ENCODE results near the gene SLC12A4. TPM values are rescaled to one million over a fixed set of nuclear protein-coding genes. Genes with fewer than 3 reads are reported as not detected.
A peak's percentile ranks its signal among the peaks of the same experiment; 100 is the strongest.
"Not testable (repeated sequence)": the region's sequence is repeated elsewhere in the genome, so short reads cannot be mapped to it uniquely, and the experiment has no call there.

Gene SLC12A4
- polyA plus RNA-seq, 12 donors: 28.2 to 51.5 (median 40.7) TPM; not detected in 1

DNA sequence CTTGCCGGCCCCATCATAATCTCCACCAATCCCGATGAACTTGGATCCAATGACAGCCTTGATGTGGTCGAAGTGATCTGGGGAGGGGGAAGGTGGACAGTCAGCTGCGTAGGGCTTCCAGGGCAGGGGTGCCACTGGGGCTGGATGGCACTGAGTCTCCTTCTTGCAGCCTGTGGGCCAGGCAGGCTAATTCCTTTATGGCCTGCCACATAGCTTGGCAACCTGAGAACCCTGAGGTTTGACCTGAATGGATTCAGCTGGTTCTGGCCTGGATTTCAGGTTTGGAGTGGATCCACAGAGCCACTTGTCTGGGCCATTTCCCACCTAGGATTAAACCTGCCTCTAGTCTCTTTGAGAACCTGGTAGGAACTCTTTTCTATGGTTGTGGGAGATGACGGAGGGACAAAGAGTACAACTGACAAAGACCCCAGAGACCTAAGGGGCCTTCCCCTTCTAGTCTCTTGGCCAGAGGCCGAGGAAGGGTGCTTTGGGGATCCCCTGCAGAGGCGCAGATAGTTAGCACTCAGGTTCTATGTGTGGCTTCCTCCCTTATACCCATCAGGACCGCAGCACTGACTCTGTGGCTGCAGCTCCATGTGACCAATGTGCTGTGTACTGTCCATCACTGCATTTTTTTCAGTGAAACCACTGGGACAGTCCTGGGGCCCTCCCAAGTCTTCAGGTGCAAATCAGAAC lies 21.0 kb upstream of the SLC12A4 start:
- no peak for DNase-seq

DNA sequence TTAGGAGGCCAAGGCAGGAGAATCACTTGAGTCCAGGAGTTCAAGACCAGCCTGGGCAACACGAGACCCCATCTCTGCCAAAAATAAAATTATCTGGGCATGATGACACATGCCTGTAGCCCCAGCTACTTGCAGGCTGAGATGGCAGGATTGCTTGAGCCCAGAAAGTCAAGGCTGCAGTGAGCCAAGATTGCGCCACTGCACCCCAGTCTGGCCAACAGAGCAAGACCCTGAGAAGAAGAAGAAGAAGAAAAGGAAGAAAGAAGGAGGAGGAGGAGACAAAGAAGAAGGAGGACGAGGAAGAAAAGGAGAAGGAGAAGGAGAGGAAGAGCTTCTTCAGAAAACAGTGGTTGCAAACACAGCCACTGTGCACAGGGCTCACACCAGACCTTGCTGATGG lies 20.2 kb upstream of the SLC12A4 start:
- no peak for DNase-seq

DNA sequence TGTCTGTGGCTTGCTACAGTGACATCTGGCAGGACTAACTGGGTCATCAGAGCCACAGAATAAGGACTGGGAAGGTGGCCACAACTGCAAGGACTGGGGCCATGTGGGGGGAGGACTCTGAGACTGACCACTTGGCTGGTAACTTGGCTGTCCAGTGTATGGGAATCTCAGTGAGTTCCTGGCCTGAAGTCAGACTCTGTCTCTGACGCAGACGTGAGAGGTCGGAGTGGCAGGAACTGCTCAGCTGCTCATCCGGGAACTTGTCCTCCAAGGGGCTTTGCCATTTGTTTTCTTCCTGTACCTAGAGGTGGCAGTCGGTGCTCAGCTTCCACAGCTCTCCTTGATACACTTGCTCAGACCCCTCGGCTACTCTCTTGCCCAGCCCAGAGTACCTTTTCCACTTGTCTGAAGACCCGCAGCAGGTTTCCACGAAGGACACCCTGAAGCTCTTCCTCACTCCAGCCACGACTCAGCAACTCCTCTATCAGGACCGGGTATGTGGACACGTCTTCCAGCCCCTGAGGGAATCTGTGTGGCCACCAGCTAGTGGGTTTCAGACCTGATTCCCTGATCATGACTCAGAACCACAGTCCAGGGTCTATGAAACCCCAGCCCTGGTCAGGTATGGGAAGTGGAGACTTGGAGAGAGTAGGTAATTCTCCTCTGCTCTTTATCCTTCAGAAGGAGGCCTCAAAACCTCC lies 19.2 kb upstream of the SLC12A4 start:
- DNase-seq: no peak

DNA sequence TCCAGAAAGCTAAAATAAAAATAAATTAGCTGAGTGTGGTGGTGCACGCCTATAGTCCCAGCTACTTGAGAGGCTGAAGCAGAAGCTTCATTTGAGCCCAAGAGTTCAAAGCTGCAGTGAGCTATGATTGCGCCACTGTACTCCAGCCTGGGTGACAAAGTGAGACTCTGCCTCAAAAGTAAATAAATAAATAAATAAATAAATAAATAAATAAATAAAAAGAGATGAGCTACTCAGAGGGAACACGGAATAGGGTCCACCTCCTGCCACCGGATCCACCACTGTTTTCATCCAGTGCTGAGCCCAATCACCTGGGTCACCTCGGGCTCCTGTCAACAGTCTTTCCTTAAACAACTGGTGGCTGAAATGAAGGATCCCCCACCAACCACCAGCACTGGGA lies 18.5 kb upstream of the SLC12A4 start:
- no peak for DNase-seq

DNA sequence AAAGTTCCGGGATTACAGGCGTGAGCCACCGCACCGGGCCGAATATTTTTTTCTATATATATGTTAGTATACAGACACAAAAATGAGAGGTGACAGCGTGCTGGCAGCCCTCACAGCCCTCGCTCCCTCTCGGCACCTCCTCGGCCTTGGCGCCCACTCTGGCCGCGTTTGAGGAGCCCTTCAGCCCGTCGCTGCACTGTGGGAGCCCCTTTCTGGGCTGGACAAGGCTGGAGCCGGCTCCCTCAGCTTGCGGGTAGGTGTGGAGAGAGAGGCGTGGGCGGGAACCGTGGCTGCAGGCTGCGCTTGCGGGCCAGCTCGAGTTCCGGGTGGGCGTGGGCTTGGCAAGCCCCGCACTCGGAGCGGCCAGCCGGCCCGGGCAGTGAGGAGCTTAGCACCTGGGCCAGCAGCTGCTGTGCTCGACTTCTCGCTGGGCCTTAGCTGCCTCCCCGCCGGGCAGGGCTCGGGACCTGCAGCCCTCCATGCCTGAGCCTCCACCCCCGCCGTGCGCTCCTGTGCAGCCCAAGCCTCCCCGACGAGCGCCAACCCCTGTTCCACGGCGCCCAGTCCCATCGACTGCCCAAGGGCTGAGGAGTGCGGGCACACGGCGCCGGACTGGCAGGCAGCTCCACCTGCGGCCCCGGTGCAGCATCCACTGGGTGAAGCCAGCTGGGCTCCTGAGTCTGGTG lies 13.7 kb upstream of the SLC12A4 start:
- no peak for DNase-seq

DNA sequence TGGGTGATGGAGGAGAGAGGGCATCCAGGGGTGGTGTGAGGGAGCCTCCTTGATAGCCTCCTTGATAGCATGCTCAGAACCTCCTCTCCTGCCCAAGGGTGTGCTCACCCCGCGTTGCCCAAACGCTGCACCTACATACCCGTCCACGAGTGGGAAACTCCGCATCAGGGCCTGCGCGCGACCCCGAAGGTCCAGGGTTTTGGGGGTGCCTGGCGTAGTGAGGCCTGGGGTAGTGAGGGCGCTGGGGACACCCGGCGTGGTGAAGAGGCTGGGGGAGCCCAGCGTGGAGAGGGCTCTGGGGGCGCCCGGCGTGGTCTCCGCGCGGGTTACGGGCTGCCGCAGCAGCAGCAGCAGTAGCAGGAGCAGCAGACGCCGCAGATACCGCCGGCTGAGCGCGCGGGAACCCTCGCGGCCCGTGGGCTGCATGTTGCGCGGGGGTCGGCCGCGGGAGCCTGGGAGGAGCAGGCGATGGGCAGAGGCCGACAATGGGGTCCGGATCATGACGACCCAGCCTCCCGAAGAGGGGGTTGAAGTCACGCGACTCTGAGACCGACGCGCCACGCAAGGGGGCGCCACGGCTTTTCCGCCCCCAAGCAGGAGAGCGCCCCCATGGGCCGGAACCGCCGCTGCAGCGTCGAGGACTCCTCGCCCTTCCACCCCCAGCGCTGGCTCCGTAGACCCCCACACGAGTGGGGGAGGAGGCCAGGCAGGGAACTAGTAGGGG lies 11.7 kb upstream of the SLC12A4 start, which contains the start of gene DPEP3:
TSS of gene DPEP3 (minus strand) at position 545 of the 724 bp plus-strand sequence. CDS start at position 426, 119 bp downstream.
- DNase-seq: no peak

DNA sequence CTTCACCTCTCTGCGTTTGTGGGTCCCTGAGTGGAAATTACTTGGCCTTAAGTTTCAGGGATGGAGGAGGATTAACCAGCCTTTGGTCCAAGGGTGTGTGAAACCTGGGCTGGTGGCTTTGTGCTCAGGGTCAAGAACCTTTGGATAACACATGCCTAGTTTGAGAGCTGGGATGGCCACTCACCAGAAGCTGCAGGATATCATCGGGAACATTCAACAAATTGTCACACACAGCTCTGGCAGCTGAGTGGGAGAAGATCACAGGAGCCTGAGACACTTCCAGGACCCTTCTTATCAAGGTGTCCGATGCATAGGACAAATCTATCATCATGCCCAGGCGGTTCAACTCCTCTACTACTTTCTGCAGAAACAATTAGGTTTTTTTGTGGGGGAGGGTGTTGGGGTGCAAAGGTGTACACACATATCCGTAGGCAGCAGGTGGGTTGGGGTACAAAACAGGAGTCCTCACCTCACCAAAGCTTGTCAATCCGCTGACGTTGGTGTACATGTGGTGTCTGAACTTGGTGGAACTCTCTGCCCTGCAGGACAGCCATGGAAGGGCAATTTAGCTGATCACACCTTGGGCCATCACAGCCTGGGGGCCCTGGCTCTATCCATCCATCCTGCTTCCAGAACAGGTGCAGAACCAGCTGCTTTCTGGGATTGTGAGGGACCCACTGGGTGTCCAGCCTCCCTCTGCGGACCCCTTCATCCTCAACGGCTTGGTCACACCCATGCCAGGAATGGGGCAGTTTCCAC lies 9.2 kb upstream of the SLC12A4 start:
- no peak for DNase-seq

- no peak for DNase-seq
Observed at GRCh38 chr16:67977005-67977404, 8.6 kb upstream of the SLC12A4 start.

GRCh38 chr16:67976205-67976604 lies 7.8 kb upstream of the SLC12A4 start:
- DNase-seq: no peak

- DNase-seq: no peak
Observed at GRCh38 chr16:67975321-67976105, 7.1 kb upstream of the SLC12A4 start.

DNA sequence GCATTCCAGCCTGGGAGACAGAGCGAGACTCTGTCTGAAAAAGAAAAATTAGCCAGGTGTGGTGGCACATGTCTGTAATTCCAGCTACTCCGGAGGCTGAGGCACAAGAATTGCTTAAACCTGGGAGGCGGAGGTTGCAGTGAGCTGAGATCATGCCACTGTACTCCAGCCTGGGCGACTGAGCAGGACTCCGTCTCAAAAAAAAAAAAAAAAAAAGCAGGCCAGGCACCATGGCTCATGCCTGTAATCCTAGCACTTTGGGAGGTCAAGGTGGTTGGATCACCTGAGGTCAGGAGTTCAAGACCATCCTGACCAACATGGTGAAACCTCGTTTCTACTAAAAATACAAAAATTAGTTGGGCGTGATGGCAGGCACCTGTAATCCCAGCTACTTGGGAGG lies 3.8 kb upstream of the SLC12A4 start:
- not testable (repeated sequence) for DNase-seq

DNA sequence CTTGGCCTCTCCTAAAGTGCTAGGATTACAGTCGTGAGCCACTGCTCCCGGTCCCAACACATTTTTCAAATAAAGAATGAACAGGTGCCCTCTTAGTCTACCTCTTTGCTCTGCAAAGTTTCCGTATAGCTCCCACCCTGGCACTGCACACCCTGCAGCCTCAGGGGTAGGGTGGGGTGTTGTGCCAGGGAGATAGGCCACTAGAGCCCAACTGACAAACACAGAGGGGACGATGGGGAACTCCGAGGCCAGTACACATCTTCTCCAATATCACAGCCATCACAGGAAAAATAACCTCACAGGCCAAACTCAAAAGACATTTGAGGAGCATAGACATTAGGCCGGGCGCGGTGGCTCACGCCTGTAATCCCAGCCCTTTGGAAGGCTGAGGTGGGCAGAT lies 2.7 kb upstream of the SLC12A4 start:
- no peak for DNase-seq

DNA sequence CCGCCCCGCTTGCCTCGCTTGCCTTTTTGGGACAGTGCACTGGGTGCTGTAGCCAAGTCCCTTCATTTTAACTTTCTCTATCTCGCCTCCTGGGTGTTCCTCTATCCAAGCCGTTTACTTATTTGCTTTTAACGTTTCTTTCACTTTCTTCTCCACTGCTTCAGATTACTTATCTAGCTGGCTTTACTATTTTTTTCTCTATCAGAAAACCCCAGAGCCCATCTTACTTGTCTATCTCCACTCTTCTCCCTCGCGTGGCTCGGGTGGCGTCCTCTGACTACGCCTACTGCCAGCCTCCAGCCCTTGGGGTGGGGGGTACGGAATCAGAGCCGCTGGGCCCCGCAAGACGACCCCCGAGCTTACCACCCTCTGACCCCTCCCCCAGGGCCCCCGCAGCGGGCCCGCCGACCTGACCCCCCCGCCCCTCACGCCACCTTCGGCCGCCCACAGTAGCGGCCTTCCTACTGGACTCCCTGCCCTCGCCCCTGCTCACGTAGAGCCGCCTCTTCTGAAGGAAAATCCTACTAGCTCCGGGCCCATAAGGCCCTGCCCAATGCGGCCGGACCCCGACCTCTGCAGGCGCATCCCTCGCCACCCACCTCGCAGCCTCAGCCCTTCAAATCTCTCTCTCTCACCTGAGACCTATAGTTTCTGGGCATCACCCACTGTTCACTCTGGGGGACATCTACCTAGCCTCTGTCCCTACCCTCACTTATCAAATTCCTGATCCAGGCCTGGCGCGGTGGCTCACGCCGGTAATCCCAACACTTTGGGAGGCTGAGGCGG lies 1.0 kb upstream of the SLC12A4 start:
- DNase-seq: no peak

- peak; percentile 45 for DNase-seq
Observed at GRCh38 chr16:67967958-67968399, 458 bp downstream of the SLC12A4 start.

DNA sequence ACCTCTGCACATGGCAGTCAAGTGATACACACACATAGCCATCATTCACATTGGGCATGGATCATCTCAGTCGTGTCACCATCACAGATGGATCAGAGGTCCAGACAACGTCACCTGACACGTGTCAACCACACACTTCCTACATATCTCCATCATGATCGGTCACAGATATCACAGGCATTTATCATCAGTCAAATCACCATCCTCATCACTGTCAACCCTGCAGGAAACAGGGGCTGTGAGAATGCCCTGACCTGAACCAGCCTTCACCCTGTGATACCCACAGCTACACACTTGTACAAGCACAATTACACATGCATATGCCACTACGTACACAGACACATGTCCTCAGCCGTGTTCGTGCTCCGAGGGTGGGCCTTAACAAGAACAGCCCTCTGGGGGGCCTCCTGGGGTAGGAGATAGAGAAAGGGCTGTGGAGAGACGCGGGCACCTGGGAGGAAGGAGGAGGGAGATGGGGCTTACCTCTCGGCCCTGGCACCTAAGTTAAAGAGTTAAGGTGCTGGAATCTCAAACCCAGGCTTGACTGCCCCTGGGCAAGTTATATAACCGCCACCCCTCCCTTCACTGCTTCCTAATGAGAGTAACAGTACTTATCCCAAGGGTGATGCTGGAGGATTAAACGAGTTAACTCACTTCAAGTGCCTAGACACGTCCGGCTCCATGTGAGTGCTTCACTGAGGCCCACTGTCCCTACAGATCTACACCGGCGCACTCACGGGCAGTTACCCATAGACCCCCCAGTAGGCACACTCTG lies 1.1 kb downstream of the SLC12A4 start:
- DNase-seq: no peak

- no peak for DNase-seq
Observed at GRCh38 chr16:67966549-67967182, 1.8 kb downstream of the SLC12A4 start.

DNA sequence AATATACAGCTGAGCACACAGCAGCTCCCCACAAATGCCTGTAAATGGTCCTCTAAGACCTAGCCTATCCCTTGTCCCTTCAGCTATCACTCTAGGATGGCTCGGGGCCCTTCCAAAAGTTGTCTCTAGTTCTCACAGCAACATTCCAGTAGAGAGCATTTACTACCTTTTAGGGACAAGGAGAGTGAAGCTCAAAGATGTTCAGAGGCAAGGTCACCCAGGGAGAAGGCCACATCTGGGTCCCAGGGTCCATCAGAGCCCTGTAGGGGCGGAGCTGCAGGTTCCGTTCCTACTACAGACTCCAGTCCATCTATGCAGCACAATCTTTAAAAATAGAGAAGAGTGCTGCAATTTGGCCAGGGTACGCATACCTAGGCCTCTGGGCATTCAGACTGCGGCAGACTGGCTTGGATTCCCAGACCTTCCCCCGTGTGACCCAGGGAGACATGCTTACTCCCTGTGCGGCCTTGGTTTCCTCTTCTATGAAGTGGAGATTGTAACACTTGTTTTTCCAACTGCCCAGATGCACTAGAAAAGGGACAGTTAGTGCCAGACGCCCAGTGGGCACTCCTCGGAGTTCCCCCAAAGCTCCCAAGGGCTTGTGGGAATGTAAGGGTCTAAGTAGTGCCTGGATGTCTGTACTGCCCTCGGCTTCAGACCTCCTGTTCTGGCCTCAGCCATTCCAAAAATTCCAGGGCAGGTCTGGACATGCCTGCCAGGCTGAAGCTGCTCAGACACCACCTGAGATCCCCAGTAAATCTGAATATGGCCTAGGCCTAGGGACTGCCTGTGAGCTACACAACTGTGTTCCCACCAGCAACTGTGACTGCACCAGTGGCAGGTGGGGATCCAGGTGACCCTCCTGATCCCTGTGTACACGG lies 2.5 kb downstream of the SLC12A4 start:
- no peak for DNase-seq
